Fibroblast of lung (primary cell): ENCODE data around the gene PYM1. TPM values are rescaled to one million over a fixed set of nuclear protein-coding genes. Genes with fewer than 3 reads are reported as not detected.

Experiments used
- DNase-seq, 2 donors: peaks; one replicate each; pipeline versions ENCODE4 v3.0.0 to v3.0.0-alpha.2; 2010; ENCODE audit warnings: low read depth in 2 of 2
- H2AFZ ChIP-seq: 2 replicates; pipeline ENCODE4 v1.5.1; 2012; ENCODE audit warnings: low read length, control low read depth, inconsistent platforms
- H3K27ac ChIP-seq: 2 replicates; pipeline ENCODE4 v1.5.1; 2011; ENCODE audit warnings: low read length, control low read depth; ENCODE audit not compliant: insufficient read depth
- H3K27me3 ChIP-seq: 2 replicates; pipeline ENCODE4 v1.5.1; 2011; ENCODE audit warnings: mild to moderate bottlenecking, low read length; ENCODE audit not compliant: control insufficient read depth, insufficient read depth
- H3K36me3 ChIP-seq: 2 replicates; pipeline ENCODE4 v1.5.1; 2011; ENCODE audit warnings: low read length; ENCODE audit not compliant: control insufficient read depth, insufficient read depth
- H3K4me1 ChIP-seq: 2 replicates; pipeline ENCODE4 v1.5.1; 2011; ENCODE audit warnings: low read length; ENCODE audit not compliant: control insufficient read depth, insufficient read depth; ENCODE audit errors: extremely low read depth
- H3K4me2 ChIP-seq: 2 replicates; pipeline ENCODE4 v1.5.1; 2011; ENCODE audit warnings: low read length, control low read depth; ENCODE audit not compliant: insufficient read depth; ENCODE audit errors: extremely low read depth
- H3K4me3 ChIP-seq, 4 experiments: fragments of 200-600 bp in 1 of 4; sonication (generic) in 1 of 4; replicated peaks in 1 of 4; 2 replicates each; pipeline ENCODE4 v1.5.1; 2011 to 2016; ENCODE audit warnings: low read length in 4 of 4, low read depth in 3 of 4, mild to moderate bottlenecking in 3 of 4, control low read depth in 2 of 4, inconsistent platforms in 1 of 4, mixed read lengths in 1 of 4; ENCODE audit not compliant: insufficient read depth in 1 of 4; ENCODE audit errors: control extremely low read depth in 1 of 4
- H3K79me2 ChIP-seq: 2 replicates; pipeline ENCODE4 v1.5.1; 2012; ENCODE audit warnings: mild to moderate bottlenecking, low read length, inconsistent platforms; ENCODE audit not compliant: control insufficient read depth, insufficient read depth
- H3K9ac ChIP-seq: 2 replicates; pipeline ENCODE4 v1.5.1; 2011; ENCODE audit warnings: mild to moderate bottlenecking, low read length, control low read depth; ENCODE audit not compliant: insufficient read depth
- H3K9me3 ChIP-seq: 2 replicates; pipeline ENCODE4 v1.5.1; 2012; ENCODE audit warnings: low read depth, low read length; ENCODE audit not compliant: control insufficient read depth, insufficient read depth
- H4K20me1 ChIP-seq: 2 replicates; pipeline ENCODE4 v1.5.1; 2011; ENCODE audit warnings: low read length; ENCODE audit not compliant: control insufficient read depth, insufficient read depth; ENCODE audit errors: extremely low read depth
- CTCF ChIP-seq, 2 donors: IDR thresholded peaks in 1 of 2; conservative IDR thresholded peaks in 1 of 2; 1 replicate in 1 of 2; 2 replicates in 1 of 2; pipeline ENCODE4 v1.5.1; 2011 to 2012; ENCODE audit warnings: low read length in 2 of 2, control low read depth in 1 of 2, inconsistent platforms in 1 of 2, low read depth in 1 of 2, mild to moderate bottlenecking in 1 of 2
- EZH2 ChIP-seq: IDR thresholded peaks from 2 replicates; pipeline ENCODE4 v1.5.1; 2012; ENCODE audit warnings: low read length, control low read depth, mild to moderate bottlenecking; ENCODE audit errors: missing control alignments
- polyA plus RNA-seq, 2 donors: library from polyadenylated mRNA; depleted of rRNA in 1 of 2; stranded (reverse) in 1 of 2; unstranded in 1 of 2; fragments of >200 nt; gene quantifications; 2 replicates each; pipeline ENCODE4 v1.2.1, GENCODE V29; 2011 to 2012; ENCODE audit warnings: missing spikeins in 1 of 2
- total RNA-seq: library from RNA; depleted of rRNA; stranded (reverse); fragments of >200 nt; gene quantifications from 2 replicates; pipeline ENCODE4 v1.2.1, GENCODE V29; 2014

PYM1 gene
- total and polyA plus RNA-seq, 2 donors (not counting 1 experiment from before 2014, with no cell fraction given): 27.8 to 38.6 TPM

GRCh38 chr12:55931317-55931779 lies 3.7 kb upstream of the PYM1 start:
- Histone ChIP-seq H3K79me2 (peaks cover 8% of the 10 kb centered on the region), H3K36me3 (no peaks in the 10 kb centered on the region), H3K27ac (peak overlapping the region; percentile 82), H3K27me3 (no peaks in the 10 kb centered on the region), H3K9me3 (no peaks in the 10 kb centered on the region), H3K4me2 (peak overlapping the region; percentile 87), H3K4me1 (peaks cover 25% of the 10 kb centered on the region), H3K4me3 (peak overlapping the region; percentile 55 to 81 (median 70)), H3K9ac (peak overlapping the region; percentile 72), H4K20me1 (no peaks in the 10 kb centered on the region), H2AFZ (peak overlapping the region; percentile 77)
- no peak for TF ChIP-seq CTCF (conservative IDR thresholded peaks at IDR 0.05 in 1 of 2, IDR thresholded peaks at IDR 0.05 in 1 of 2; ENCODE audit: low read depth in 1 of 2, low read length in 2 of 2)
- no peak for TF ChIP-seq EZH2
- no peak for DNase-seq

GRCh38 chr12:55930771-55931316 lies 3.1 kb upstream of the PYM1 start, which contains the start of gene DGKA:
Gene DGKA (plus strand): TSS chr12:55931162. CDS start chr12:55936504, 5,342 bp downstream.
- no peaks in the 10 kb centered on the region for H3K36me3 ChIP-seq
- DNase-seq: peak; percentile 71 to 89
- no peaks in the 10 kb centered on the region for H3K27me3 ChIP-seq
- peak within 1 kb of the TSS; percentile 72 for H3K9ac ChIP-seq
- peaks cover 25% of the 10 kb centered on the region for H3K4me1 ChIP-seq
- H3K9me3 ChIP-seq: no peaks in the 10 kb centered on the region
- TF ChIP-seq CTCF (conservative IDR thresholded peaks at IDR 0.05 in 1 of 2, IDR thresholded peaks at IDR 0.05 in 1 of 2; ENCODE audit: low read depth in 1 of 2, low read length in 2 of 2): peak; percentile 54 to 70
- no peak for TF ChIP-seq EZH2
- peak within 1 kb of the TSS; percentile 78 for H2AFZ ChIP-seq
- H3K79me2 ChIP-seq: peaks cover 13% of the 10 kb centered on the region
- no peaks in the 10 kb centered on the region for H4K20me1 ChIP-seq
- H3K4me3 ChIP-seq: peak within 1 kb of the TSS; percentile 60 to 81 (median 72)
- H3K27ac ChIP-seq: peak within 1 kb of the TSS; percentile 82
- H3K4me2 ChIP-seq: peak within 1 kb of the TSS; percentile 87

DNA sequence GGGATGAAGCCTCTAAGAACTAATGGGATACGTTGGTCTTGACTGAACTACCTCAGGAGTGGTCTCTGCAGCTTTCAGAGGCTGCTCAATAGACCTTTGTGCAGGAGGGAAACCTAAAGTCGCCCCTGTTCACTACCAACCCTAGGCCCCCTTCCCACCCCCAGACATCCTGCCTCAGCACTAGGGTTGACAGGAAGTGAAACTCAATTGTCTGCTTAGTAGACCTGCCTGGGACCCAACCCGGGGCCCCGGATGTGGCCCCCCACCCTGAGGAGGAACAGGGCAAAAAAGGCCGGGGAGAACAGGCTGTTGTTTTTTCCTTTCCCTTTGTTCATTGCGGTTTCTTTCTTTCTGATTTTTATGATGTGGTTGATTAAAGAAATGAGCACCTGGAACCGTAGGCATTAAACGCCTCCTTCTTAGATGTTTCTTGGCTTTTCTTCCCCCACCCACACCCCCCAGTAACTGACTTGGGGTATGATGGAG lies 1.7 kb upstream of the PYM1 start:
- DNase-seq: no peak
- peaks cover 24% of the 10 kb centered on the region for H3K79me2 ChIP-seq
- no peak overlapping the region for H3K9ac ChIP-seq

More for the DNA sequence above, 1.7 kb upstream of the PYM1 start:
- Histone ChIP-seq H3K36me3 (no peaks in the 10 kb centered on the region), H3K4me1 (peaks cover 21% of the 10 kb centered on the region), H3K4me2 (no peak overlapping the region), H3K9me3 (no peaks in the 10 kb centered on the region), H3K27ac (no peak overlapping the region), H3K4me3 (no peak overlapping the region), H4K20me1 (no peaks in the 10 kb centered on the region), H3K27me3 (no peaks in the 10 kb centered on the region), H2AFZ (no peak overlapping the region)
- TF ChIP-seq EZH2: no peak
- no peak for TF ChIP-seq CTCF (conservative IDR thresholded peaks at IDR 0.05 in 1 of 2, IDR thresholded peaks at IDR 0.05 in 1 of 2; ENCODE audit: low read depth in 1 of 2, low read length in 2 of 2)
